ENCODE measurements around the gene SDK2.

DNA sequence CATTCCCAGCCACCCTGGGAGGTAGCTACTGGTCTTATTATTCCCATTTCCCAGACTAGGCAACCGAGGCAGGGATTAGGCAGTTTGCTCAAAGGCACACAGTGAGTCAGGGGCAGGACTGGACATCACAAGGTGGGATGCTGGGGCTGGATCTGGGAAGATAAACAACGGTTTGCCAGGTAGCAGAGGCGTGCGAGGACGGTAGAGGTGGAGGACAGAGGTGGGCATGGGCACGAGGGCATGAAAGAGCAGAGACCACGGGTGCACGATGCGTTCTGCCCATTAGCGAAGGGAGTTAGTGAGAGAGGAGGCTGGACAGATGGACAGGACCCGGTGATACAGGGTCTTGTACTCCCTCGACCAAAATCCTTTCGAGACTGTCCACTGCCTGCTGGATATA is 148.0 kb downstream of the SDK2 start:
- TF ChIP-seq POLR2A (IDR thresholded peaks at IDR 0.05; ENCODE audit: low read depth, low read length) (no peak), SPI1 (IDR thresholded peaks at IDR 0.05; ENCODE audit: low read depth, low read length) (no peak), POLR2AphosphoS5 (IDR thresholded peaks at IDR 0.05; ENCODE audit: low read depth, low read length) (no peak)
